Liver (tissue), 3 donors: ENCODE data around the gene GRIN3A.

Experiments used
- EGR1 ChIP-seq, 2 donors: IDR thresholded peaks; 2 replicates each; pipeline ENCODE4 v1.6.1; 2016 to 2018; ENCODE audit warnings: antibody characterized with exemption in 2 of 2, low read depth in 2 of 2
- FOXA1 ChIP-seq: IDR thresholded peaks from 2 replicates; pipeline ENCODE4 v1.6.1; 2016; ENCODE audit warnings: antibody characterized with exemption
- GABPA ChIP-seq, 2 donors: IDR thresholded peaks in 1 of 2; conservative IDR thresholded peaks in 1 of 2; 2 replicates each; pipeline ENCODE4 v1.6.1; 2016; ENCODE audit warnings: antibody characterized with exemption in 2 of 2, mild to moderate bottlenecking in 1 of 2, moderate library complexity in 1 of 2
- HNF4G ChIP-seq: IDR thresholded peaks from 2 replicates; pipeline ENCODE4 v1.6.1; 2016; ENCODE audit warnings: antibody characterized with exemption
- JUND ChIP-seq, 2 donors: IDR thresholded peaks; 2 replicates each; pipeline ENCODE4 v1.6.1; 2016; ENCODE audit warnings: antibody characterized with exemption in 2 of 2
- NR2F2 ChIP-seq: IDR thresholded peaks from 2 replicates; pipeline ENCODE4 v1.6.1; 2016; ENCODE audit warnings: antibody characterized with exemption
- RAD21 ChIP-seq, 2 donors: IDR thresholded peaks; 2 replicates each; pipeline ENCODE4 v1.6.1; 2016; ENCODE audit warnings: antibody characterized with exemption in 2 of 2, mild to moderate bottlenecking in 2 of 2
- RXRA ChIP-seq, 2 donors: IDR thresholded peaks; 2 replicates each; pipeline ENCODE4 v1.6.1; 2017 to 2018; ENCODE audit warnings: antibody characterized with exemption in 2 of 2, mild to moderate bottlenecking in 1 of 2
- TAF1 ChIP-seq: conservative IDR thresholded peaks from 2 replicates; pipeline ENCODE4 v1.6.1; 2016; ENCODE audit warnings: antibody characterized with exemption, mild to moderate bottlenecking
- TF ChIP-seq, protein P1 (sequence below): fragments of 150-350 bp; IDR thresholded peaks from 2 replicates; pipeline ENCODE4 v1.5.1; 2017; ENCODE audit warnings: improper control_type of control experiment, low read depth, low read length; ENCODE audit not compliant: missing input control
- TF ChIP-seq, protein P2 (sequence below): IDR thresholded peaks from 2 replicates; pipeline ENCODE4 v1.6.1; 2016; ENCODE audit warnings: antibody characterized with exemption, mild to moderate bottlenecking
- TF ChIP-seq, protein P3 (sequence below): IDR thresholded peaks from 2 replicates; pipeline ENCODE4 v1.6.1; 2016; ENCODE audit warnings: antibody characterized with exemption
- TF ChIP-seq, protein P4 (sequence below): IDR thresholded peaks from 2 replicates; pipeline ENCODE4 v1.6.1; 2016; ENCODE audit warnings: antibody characterized with exemption
- donor health status: healthy.
- donor health status: healthy.

DNA sequence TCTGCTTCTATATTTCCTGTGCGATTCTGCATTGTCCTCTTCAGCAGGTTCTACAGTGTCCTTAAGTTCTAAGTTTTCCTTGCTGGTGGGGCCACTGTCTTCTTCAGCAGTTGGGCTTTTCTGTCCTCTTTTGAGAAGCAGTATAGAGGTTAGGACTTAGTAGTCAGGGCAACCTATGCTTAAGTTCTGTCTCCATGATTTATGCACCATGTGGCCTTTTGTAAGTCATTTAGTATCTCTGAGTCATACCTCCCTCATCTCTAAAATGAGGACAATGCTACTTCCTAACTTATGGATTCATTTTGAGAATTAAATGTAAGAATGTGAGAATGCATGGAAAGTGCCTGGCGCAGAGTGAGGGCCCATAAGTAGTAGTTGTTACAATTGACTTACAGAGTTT is 46.8 kb downstream of the GRIN3A start:
- TF ChIP-seq, protein P1, sequence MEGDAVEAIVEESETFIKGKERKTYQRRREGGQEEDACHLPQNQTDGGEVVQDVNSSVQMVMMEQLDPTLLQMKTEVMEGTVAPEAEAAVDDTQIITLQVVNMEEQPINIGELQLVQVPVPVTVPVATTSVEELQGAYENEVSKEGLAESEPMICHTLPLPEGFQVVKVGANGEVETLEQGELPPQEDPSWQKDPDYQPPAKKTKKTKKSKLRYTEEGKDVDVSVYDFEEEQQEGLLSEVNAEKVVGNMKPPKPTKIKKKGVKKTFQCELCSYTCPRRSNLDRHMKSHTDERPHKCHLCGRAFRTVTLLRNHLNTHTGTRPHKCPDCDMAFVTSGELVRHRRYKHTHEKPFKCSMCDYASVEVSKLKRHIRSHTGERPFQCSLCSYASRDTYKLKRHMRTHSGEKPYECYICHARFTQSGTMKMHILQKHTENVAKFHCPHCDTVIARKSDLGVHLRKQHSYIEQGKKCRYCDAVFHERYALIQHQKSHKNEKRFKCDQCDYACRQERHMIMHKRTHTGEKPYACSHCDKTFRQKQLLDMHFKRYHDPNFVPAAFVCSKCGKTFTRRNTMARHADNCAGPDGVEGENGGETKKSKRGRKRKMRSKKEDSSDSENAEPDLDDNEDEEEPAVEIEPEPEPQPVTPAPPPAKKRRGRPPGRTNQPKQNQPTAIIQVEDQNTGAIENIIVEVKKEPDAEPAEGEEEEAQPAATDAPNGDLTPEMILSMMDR: no peak
- TF ChIP-seq GABPA (IDR thresholded peaks at IDR 0.05 in 1 of 2, conservative IDR thresholded peaks at IDR 0.05 in 1 of 2) (no peak), FOXA1 (no peak), EGR1 (IDR thresholded peaks at IDR 0.05; ENCODE audit: low read depth in 2 of 2) (no peak), TAF1 (no peak), HNF4G (no peak), RAD21 (IDR thresholded peaks at IDR 0.05) (no peak), JUND (IDR thresholded peaks at IDR 0.05) (no peak), NR2F2 (no peak), RXRA (IDR thresholded peaks at IDR 0.05) (no peak)
- TF ChIP-seq, protein P2, sequence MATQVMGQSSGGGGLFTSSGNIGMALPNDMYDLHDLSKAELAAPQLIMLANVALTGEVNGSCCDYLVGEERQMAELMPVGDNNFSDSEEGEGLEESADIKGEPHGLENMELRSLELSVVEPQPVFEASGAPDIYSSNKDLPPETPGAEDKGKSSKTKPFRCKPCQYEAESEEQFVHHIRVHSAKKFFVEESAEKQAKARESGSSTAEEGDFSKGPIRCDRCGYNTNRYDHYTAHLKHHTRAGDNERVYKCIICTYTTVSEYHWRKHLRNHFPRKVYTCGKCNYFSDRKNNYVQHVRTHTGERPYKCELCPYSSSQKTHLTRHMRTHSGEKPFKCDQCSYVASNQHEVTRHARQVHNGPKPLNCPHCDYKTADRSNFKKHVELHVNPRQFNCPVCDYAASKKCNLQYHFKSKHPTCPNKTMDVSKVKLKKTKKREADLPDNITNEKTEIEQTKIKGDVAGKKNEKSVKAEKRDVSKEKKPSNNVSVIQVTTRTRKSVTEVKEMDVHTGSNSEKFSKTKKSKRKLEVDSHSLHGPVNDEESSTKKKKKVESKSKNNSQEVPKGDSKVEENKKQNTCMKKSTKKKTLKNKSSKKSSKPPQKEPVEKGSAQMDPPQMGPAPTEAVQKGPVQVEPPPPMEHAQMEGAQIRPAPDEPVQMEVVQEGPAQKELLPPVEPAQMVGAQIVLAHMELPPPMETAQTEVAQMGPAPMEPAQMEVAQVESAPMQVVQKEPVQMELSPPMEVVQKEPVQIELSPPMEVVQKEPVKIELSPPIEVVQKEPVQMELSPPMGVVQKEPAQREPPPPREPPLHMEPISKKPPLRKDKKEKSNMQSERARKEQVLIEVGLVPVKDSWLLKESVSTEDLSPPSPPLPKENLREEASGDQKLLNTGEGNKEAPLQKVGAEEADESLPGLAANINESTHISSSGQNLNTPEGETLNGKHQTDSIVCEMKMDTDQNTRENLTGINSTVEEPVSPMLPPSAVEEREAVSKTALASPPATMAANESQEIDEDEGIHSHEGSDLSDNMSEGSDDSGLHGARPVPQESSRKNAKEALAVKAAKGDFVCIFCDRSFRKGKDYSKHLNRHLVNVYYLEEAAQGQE: no peak
- TF ChIP-seq, protein P3, sequence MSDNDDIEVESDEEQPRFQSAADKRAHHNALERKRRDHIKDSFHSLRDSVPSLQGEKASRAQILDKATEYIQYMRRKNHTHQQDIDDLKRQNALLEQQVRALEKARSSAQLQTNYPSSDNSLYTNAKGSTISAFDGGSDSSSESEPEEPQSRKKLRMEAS: no peak
- TF ChIP-seq, protein P4, sequence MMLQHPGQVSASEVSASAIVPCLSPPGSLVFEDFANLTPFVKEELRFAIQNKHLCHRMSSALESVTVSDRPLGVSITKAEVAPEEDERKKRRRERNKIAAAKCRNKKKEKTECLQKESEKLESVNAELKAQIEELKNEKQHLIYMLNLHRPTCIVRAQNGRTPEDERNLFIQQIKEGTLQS: no peak
